Measurements from ENCODE around the gene PEAK1. TPM values are rescaled to one million over a fixed set of nuclear protein-coding genes. Genes with fewer than 3 reads are reported as not detected.

Gene PEAK1
- polyA plus RNA-seq, 1 experiment: 40.7 TPM

DNA sequence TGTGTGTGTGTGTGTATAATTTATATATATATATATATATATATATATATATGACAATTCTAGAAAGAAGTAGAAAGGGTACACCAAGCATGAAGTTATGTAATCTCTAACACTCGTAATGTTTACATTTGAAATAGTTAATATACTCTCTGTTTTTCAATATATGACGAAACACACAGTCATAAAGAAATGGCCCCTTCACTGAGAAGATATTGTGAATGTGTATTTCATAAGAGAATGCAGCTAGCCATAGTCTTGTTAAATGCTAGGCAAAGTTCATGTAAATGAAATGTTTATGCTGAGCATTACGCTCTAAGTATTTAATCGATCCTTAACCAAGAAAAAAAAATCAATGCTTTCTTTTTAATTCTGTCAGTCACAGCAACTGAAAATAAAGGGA is 194.3 kb downstream of the PEAK1 start:
- TF ChIP-seq, protein P1, sequence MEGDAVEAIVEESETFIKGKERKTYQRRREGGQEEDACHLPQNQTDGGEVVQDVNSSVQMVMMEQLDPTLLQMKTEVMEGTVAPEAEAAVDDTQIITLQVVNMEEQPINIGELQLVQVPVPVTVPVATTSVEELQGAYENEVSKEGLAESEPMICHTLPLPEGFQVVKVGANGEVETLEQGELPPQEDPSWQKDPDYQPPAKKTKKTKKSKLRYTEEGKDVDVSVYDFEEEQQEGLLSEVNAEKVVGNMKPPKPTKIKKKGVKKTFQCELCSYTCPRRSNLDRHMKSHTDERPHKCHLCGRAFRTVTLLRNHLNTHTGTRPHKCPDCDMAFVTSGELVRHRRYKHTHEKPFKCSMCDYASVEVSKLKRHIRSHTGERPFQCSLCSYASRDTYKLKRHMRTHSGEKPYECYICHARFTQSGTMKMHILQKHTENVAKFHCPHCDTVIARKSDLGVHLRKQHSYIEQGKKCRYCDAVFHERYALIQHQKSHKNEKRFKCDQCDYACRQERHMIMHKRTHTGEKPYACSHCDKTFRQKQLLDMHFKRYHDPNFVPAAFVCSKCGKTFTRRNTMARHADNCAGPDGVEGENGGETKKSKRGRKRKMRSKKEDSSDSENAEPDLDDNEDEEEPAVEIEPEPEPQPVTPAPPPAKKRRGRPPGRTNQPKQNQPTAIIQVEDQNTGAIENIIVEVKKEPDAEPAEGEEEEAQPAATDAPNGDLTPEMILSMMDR (IDR thresholded peaks at IDR 0.05; ENCODE audit: insufficient read depth, low read depth, low read length): no peak
- no peak for DNase-seq (ENCODE audit: low read depth)
- CTCF ChIA-PET: no interaction called here

DNA sequence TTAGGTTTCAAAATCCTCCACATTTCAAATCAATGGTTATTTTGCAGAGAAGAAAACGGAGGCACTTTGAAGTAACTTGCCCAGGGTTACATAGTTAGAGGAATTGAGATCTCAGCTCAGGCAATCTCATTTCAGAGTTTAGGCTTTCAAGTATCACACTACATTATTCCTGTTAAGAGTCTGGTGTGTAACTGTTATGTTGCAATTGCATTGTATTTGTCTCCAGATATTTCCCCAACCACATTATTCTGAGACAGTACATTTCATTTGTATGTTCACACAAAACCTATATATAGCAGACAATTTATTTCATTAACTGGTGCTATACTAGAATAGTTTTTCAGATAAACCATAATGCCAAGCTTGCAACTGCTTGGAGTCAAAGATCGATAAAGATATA is 194.8 kb downstream of the PEAK1 start:
- no peak for DNase-seq (ENCODE audit: low read depth)
- Histone ChIP-seq H3K36me3 (ENCODE audit: control insufficient read depth, insufficient read depth, low read length) (no peaks in the 10 kb centered on the region), H3K4me3 (ENCODE audit: low read depth, low read length) (no peak overlapping the region), H3K27me3 (ENCODE audit: control insufficient read depth, insufficient read depth, low read length) (no peaks in the 10 kb centered on the region)
- ChIA-PET POLR2A (no interaction called here), CTCF (interaction anchor here (1.0 kb wide), 1 partner anchor 57 kb away, joined by 3 read pairs; no protein-coding TSS in a partner anchor)
- TF ChIP-seq, protein P1 (IDR thresholded peaks at IDR 0.05; ENCODE audit: insufficient read depth, low read depth, low read length): no peak

More for the DNA sequence above, 194.3 kb downstream of the PEAK1 start:
- Histone ChIP-seq H3K36me3 (ENCODE audit: control insufficient read depth, insufficient read depth, low read length) (no peaks in the 10 kb centered on the region), H3K4me3 (ENCODE audit: low read depth, low read length) (no peak overlapping the region), H3K27me3 (ENCODE audit: control insufficient read depth, insufficient read depth, low read length) (no peaks in the 10 kb centered on the region)
- POLR2A ChIA-PET: no interaction called here

DNA sequence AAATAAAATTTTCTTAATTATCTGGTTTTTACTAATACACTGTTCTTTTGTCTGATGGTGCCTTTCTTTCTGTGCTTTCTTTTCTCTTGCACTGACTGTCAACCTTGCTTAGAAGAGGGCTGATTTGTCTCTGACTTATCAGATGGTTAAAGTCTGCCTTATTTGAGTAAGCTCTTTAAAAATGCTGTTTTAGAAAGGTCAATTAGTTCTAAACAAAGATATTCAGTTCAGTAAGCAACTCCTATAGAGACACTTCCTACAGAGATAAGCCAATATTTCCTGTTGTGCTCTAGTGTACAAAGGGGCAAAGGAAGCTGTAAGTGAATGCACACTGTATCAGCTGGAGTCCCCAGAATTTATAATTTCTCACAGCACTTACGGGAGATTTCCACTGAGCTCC is 195.6 kb downstream of the PEAK1 start:
- Histone ChIP-seq H3K36me3 (ENCODE audit: control insufficient read depth, insufficient read depth, low read length) (no peaks in the 10 kb centered on the region), H3K27me3 (ENCODE audit: control insufficient read depth, insufficient read depth, low read length) (no peaks in the 10 kb centered on the region), H3K4me3 (ENCODE audit: low read depth, low read length) (no peak overlapping the region)
- DNase-seq (ENCODE audit: low read depth): no peak
- TF ChIP-seq, protein P1 (IDR thresholded peaks at IDR 0.05; ENCODE audit: insufficient read depth, low read depth, low read length): no peak
- ChIA-PET CTCF (interaction anchor here (1.0 kb wide), 1 partner anchor 56 kb away, joined by 3 read pairs; no protein-coding TSS in a partner anchor), POLR2A (interaction anchor here (0.7 kb wide), 1 partner anchor 195 kb away, joined by 3 read pairs; the partner anchor contains the start of gene PEAK1)

DNA sequence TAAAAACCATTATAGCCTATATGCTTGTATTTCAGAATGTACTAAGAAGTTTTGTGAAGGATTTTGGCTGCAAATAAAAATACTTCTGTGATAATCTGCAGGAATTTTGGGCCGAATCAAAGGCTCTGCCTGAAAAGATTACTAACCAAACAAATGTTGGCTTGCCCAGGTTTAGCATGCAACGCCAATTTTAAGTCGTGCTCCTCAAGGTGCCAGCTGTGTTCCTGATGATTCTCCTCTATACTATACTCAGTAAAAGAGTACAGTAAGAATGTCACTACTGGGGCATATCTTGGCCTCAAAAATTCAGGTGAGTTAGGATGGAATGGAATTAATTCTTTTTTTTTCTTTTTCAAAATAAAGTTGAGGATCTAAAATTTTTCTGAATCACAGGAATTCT is 198.2 kb downstream of the PEAK1 start:
- TF ChIP-seq, protein P1 (IDR thresholded peaks at IDR 0.05; ENCODE audit: insufficient read depth, low read depth, low read length): no peak
- Histone ChIP-seq H3K36me3 (ENCODE audit: control insufficient read depth, insufficient read depth, low read length) (no peaks in the 10 kb centered on the region), H3K4me3 (ENCODE audit: low read depth, low read length) (no peak overlapping the region), H3K27me3 (ENCODE audit: control insufficient read depth, insufficient read depth, low read length) (no peaks in the 10 kb centered on the region)
- CTCF ChIA-PET: no interaction called here
- POLR2A ChIA-PET: no interaction called here
- DNase-seq (ENCODE audit: low read depth): no peak

DNA sequence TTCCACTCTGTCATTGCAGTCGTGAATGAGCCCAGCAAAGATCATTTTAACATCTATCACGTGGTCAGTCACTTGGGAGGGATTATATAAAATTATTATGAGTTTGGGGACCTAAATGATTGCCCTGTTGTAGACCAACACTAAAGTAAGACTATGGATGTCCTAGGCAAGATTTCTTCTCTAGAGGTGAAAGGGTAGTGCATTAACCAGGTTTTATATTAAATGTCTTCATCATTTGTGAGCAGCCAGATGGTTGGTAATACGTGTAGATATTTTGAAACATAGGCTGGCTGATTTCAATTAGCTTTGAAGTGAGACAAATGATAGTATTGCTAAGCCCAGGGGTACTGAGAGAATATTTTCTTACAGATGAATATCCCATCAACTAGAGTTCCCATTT is 198.7 kb downstream of the PEAK1 start:
- CTCF ChIA-PET: no interaction called here
- TF ChIP-seq, protein P1 (IDR thresholded peaks at IDR 0.05; ENCODE audit: insufficient read depth, low read depth, low read length): no peak
- no peak for DNase-seq (ENCODE audit: low read depth)
- no peaks in the 10 kb centered on the region for H3K36me3 ChIP-seq (ENCODE audit: control insufficient read depth, insufficient read depth, low read length)
- POLR2A ChIA-PET: no interaction called here
- H3K27me3 ChIP-seq (ENCODE audit: control insufficient read depth, insufficient read depth, low read length): no peaks in the 10 kb centered on the region
- no peak overlapping the region for H3K4me3 ChIP-seq (ENCODE audit: low read depth, low read length)
